Endothelial cell (in vitro differentiated cells): ENCODE measurements around the gene MTMR3. TPM values are rescaled to one million over a fixed set of nuclear protein-coding genes. Genes with fewer than 3 reads are reported as not detected.
A peak's percentile ranks its signal among the peaks of the same experiment; 100 is the strongest.

Source experiments
- DNase-seq: peaks from one replicate; pipeline ENCODE4 v3.0.0; 2021; ENCODE audit warnings: low spot score
- H3K27ac Mint-ChIP-seq: one replicate; pipeline ENCODE4 v1.8.0; 2021; ENCODE audit warnings: mixed read lengths, inconsistent platforms; ENCODE audit not compliant: unreplicated experiment
- H3K27me3 Mint-ChIP-seq: one replicate; pipeline ENCODE4 v1.8.0; 2021; ENCODE audit warnings: mild to moderate bottlenecking, moderate library complexity, mixed read lengths, inconsistent platforms; ENCODE audit not compliant: unreplicated experiment
- H3K36me3 Mint-ChIP-seq: one replicate; pipeline ENCODE4 v1.8.0; 2021; ENCODE audit warnings: mild to moderate bottlenecking, low read depth, mixed read lengths, inconsistent platforms; ENCODE audit not compliant: unreplicated experiment
- H3K4me1 Mint-ChIP-seq: one replicate; pipeline ENCODE4 v1.8.0; 2021; ENCODE audit warnings: mild to moderate bottlenecking, mixed read lengths, inconsistent platforms; ENCODE audit not compliant: unreplicated experiment
- H3K4me3 Mint-ChIP-seq: one replicate; pipeline ENCODE4 v1.8.0; 2021; ENCODE audit warnings: mild to moderate bottlenecking, mixed read lengths, inconsistent platforms; ENCODE audit not compliant: unreplicated experiment
- H3K9me3 Mint-ChIP-seq: one replicate; pipeline ENCODE4 v1.8.0; 2021; ENCODE audit warnings: mixed read lengths, inconsistent platforms; ENCODE audit not compliant: unreplicated experiment
- CTCF ChIP-seq: fragments of 200-600 bp; sonication (generic); IDR thresholded peaks from one replicate; pipeline ENCODE4 v1.5.0; 2021; ENCODE audit warnings: antibody characterized with exemption; ENCODE audit not compliant: unreplicated experiment
- total RNA-seq: library from RNA; stranded (reverse); fragmentation: NEBNext Ultra II Directional; extraction: Animal tissue kit (Norgen Biotek cat#: 25700); gene quantifications from one replicate; pipeline ENCODE4 v1.2.1, GENCODE V29; 2021; ENCODE audit not compliant: unreplicated experiment

Gene MTMR3
- total RNA-seq, 1 donor from 2014 or later: 39.1 TPM

GRCh38 chr22:29997107-29997506 is 114.1 kb downstream of the MTMR3 start:
- H3K36me3 Mint-ChIP-seq: peaks cover 8% of the 10 kb centered on the region
- DNase-seq: no peak
- no peaks in the 10 kb centered on the region for H3K27me3 Mint-ChIP-seq
- no peak for TF ChIP-seq CTCF
- H3K27ac Mint-ChIP-seq: no peak overlapping the region
- no peaks in the 10 kb centered on the region for H3K9me3 Mint-ChIP-seq
- no peak overlapping the region for H3K4me3 Mint-ChIP-seq
- H3K4me1 Mint-ChIP-seq: peaks cover 6% of the 10 kb centered on the region

- Mint-ChIP-seq H3K36me3 (peaks cover 11% of the 10 kb centered on the region), H3K27me3 (no peaks in the 10 kb centered on the region), H3K4me1 (peaks cover 6% of the 10 kb centered on the region), H3K9me3 (no peaks in the 10 kb centered on the region), H3K4me3 (no peak overlapping the region), H3K27ac (no peak overlapping the region)
- no peak for TF ChIP-seq CTCF
- no peak for DNase-seq
Observed at GRCh38 chr22:29997516-29997915, 114.5 kb downstream of the MTMR3 start.

- peaks cover 18% of the 10 kb centered on the region for H3K36me3 Mint-ChIP-seq
- no peaks in the 10 kb centered on the region for H3K9me3 Mint-ChIP-seq
- H3K27me3 Mint-ChIP-seq: no peaks in the 10 kb centered on the region
- no peak overlapping the region for H3K27ac Mint-ChIP-seq
- H3K4me1 Mint-ChIP-seq: peaks cover 6% of the 10 kb centered on the region
- H3K4me3 Mint-ChIP-seq: no peak overlapping the region
- TF ChIP-seq CTCF: peak; percentile 74
- DNase-seq: no peak
Observed at GRCh38 chr22:29998627-29999384, 115.8 kb downstream of the MTMR3 start.

GRCh38 chr22:30000566-30000965 is 117.6 kb downstream of the MTMR3 start:
- no peak for DNase-seq

More at GRCh38 chr22:30000566-30000965, 117.6 kb downstream of the MTMR3 start:
- TF ChIP-seq CTCF: no peak
- no peak overlapping the region for H3K4me3 Mint-ChIP-seq
- H3K4me1 Mint-ChIP-seq: peaks cover 3% of the 10 kb centered on the region
- H3K36me3 Mint-ChIP-seq: peaks cover 15% of the 10 kb centered on the region
- no peaks in the 10 kb centered on the region for H3K27me3 Mint-ChIP-seq
- H3K9me3 Mint-ChIP-seq: no peaks in the 10 kb centered on the region
- no peak overlapping the region for H3K27ac Mint-ChIP-seq
